ENCODE results near the gene MEGF9.

MEGF9 gene

DNA sequence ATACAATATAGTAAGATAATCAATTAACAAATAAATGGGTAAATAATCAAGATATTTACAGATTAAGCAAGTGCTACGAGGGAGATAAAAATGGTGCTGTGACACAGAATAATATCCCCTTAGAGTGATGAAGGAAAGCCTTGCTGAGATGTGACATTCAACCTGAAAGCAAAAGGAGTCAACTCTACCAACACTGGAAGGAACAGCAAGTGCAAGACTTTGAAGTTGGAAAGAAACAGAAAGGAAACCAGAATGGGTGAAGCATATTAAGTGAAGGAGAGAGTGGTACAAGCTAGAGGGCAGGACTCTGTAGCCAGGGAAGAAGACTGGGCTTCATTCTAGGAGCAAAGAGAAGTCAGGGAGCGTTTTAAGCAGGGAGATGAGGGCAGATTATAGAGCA, 12.2 kb upstream of the MEGF9 start:
- no peaks in the 10 kb centered on the region for H3F3A ChIP-seq (ENCODE audit: control insufficient read depth, insufficient read depth)
- no peaks in the 10 kb centered on the region for H3K36me3 ChIP-seq (ENCODE audit: control insufficient read depth, low read length)
- TF ChIP-seq EZH2phosphoT487 (IDR thresholded peaks at IDR 0.05; ENCODE audit: borderline replicate concordance, low read length), result no peak
- TF ChIP-seq, protein P1, sequence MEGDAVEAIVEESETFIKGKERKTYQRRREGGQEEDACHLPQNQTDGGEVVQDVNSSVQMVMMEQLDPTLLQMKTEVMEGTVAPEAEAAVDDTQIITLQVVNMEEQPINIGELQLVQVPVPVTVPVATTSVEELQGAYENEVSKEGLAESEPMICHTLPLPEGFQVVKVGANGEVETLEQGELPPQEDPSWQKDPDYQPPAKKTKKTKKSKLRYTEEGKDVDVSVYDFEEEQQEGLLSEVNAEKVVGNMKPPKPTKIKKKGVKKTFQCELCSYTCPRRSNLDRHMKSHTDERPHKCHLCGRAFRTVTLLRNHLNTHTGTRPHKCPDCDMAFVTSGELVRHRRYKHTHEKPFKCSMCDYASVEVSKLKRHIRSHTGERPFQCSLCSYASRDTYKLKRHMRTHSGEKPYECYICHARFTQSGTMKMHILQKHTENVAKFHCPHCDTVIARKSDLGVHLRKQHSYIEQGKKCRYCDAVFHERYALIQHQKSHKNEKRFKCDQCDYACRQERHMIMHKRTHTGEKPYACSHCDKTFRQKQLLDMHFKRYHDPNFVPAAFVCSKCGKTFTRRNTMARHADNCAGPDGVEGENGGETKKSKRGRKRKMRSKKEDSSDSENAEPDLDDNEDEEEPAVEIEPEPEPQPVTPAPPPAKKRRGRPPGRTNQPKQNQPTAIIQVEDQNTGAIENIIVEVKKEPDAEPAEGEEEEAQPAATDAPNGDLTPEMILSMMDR (IDR thresholded peaks at IDR 0.05; ENCODE audit: low read depth, low read length, poor library complexity, severe bottlenecking), result no peak
- no peaks in the 10 kb centered on the region for H3K9me3 ChIP-seq (ENCODE audit: control insufficient read depth, insufficient read depth, low read length)
- no peak overlapping the region for H3K4me2 ChIP-seq (ENCODE audit: low read length)
- no peaks in the 10 kb centered on the region for H3K79me2 ChIP-seq (ENCODE audit: control insufficient read depth, low read length)
- no peaks in the 10 kb centered on the region for H4K20me1 ChIP-seq (ENCODE audit: control insufficient read depth, insufficient read depth, low read depth, low read length)
- no peaks in the 10 kb centered on the region for H3K9me2 ChIP-seq (replicated peaks; ENCODE audit: control insufficient read depth, low read length)
- H3K27me3 ChIP-seq (ENCODE audit: control insufficient read depth, low read length), result no peaks in the 10 kb centered on the region
- H3K4me1 ChIP-seq (ENCODE audit: control insufficient read depth, low read length), result peaks cover 20% of the 10 kb centered on the region
- no peak overlapping the region for H3K4me3 ChIP-seq (ENCODE audit: low read length)
- H3K27ac ChIP-seq (ENCODE audit: low read depth, low read length), result no peak overlapping the region

DNA sequence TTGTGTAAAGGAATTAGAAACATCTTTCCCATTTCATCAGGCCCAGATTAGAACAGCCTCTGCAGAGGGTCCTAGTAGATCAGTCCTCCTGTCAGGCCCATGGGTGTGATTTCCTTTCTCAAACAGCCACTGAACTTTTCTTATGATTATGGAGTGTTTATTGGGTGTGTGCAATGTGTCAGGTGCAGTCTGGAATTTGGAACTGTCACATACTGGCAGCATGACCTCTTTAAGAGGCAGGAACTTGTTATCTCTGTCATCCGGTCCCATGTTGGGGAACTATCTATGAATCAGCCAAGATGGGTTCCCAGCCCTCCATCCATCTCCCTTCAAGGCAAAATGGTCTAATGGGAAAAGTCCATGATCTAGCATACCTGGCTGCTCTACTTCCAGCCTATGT, 11.6 kb upstream of the MEGF9 start:
- Histone ChIP-seq H3K9me2 (replicated peaks; ENCODE audit: control insufficient read depth, low read length) (no peaks in the 10 kb centered on the region), H3K4me1 (ENCODE audit: control insufficient read depth, low read length) (peaks cover 15% of the 10 kb centered on the region), H3K9me3 (ENCODE audit: control insufficient read depth, insufficient read depth, low read length) (no peaks in the 10 kb centered on the region), H3K4me3 (ENCODE audit: low read length) (no peak overlapping the region), H3K27me3 (ENCODE audit: control insufficient read depth, low read length) (no peaks in the 10 kb centered on the region), H3K4me2 (ENCODE audit: low read length) (no peak overlapping the region), H4K20me1 (ENCODE audit: control insufficient read depth, insufficient read depth, low read depth, low read length) (no peaks in the 10 kb centered on the region), H3F3A (ENCODE audit: control insufficient read depth, insufficient read depth) (no peaks in the 10 kb centered on the region), H3K27ac (ENCODE audit: low read depth, low read length) (no peak overlapping the region), H3K36me3 (ENCODE audit: control insufficient read depth, low read length) (no peaks in the 10 kb centered on the region), H3K79me2 (ENCODE audit: control insufficient read depth, low read length) (no peaks in the 10 kb centered on the region)
- TF ChIP-seq EZH2phosphoT487 (IDR thresholded peaks at IDR 0.05; ENCODE audit: borderline replicate concordance, low read length), result no peak
- TF ChIP-seq, protein P1 (IDR thresholded peaks at IDR 0.05; ENCODE audit: low read depth, low read length, poor library complexity, severe bottlenecking), result no peak

DNA sequence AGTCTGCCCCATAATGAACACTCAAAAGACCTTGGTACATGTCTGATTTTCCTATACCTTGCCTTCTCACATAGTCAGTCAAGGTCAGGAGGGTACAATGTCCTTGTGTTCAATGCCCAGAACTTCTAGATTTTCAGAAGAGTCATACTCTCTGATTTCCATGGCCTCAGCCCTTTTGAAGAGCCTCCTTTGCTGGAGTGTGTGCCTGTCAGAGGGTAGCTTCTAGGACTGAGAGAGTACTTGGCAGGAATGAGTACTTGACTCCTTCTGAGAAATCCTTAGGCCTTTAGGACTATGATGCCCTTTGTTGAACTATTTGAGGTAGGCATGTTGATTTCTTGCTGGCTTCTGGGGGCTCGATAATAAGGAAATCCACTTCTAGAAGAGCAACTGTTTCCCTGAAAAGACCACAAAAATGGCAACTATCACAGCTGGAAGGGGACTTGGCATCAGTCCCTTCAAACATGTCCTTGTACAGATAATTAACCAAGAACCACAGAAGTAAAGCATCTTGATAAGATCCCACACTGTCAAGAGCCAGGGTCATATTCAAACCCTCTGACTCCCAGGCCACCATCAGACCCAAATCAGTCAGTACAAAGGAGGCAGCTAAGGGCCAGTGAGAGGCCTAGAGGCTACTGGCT, 10.6 kb upstream of the MEGF9 start:
- no peak overlapping the region for H3K27ac ChIP-seq (ENCODE audit: low read depth, low read length)
- no peaks in the 10 kb centered on the region for H3F3A ChIP-seq (ENCODE audit: control insufficient read depth, insufficient read depth)
- no peaks in the 10 kb centered on the region for H3K9me2 ChIP-seq (replicated peaks; ENCODE audit: control insufficient read depth, low read length)
- TF ChIP-seq, protein P1 (IDR thresholded peaks at IDR 0.05; ENCODE audit: low read depth, low read length, poor library complexity, severe bottlenecking), result no peak
- no peak for TF ChIP-seq EZH2phosphoT487 (IDR thresholded peaks at IDR 0.05; ENCODE audit: borderline replicate concordance, low read length)
- H3K79me2 ChIP-seq (ENCODE audit: control insufficient read depth, low read length), result no peaks in the 10 kb centered on the region
- H3K4me2 ChIP-seq (ENCODE audit: low read length), result no peak overlapping the region
- no peaks in the 10 kb centered on the region for H3K27me3 ChIP-seq (ENCODE audit: control insufficient read depth, low read length)
- no peaks in the 10 kb centered on the region for H3K36me3 ChIP-seq (ENCODE audit: control insufficient read depth, low read length)
- no peaks in the 10 kb centered on the region for H3K9me3 ChIP-seq (ENCODE audit: control insufficient read depth, insufficient read depth, low read length)
- no peak overlapping the region for H3K4me3 ChIP-seq (ENCODE audit: low read length)
- H4K20me1 ChIP-seq (ENCODE audit: control insufficient read depth, insufficient read depth, low read depth, low read length), result no peaks in the 10 kb centered on the region
- peaks cover 6% of the 10 kb centered on the region for H3K4me1 ChIP-seq (ENCODE audit: control insufficient read depth, low read length)

Measured in DOHH2 (cell line).